Measurements from ENCODE around the gene ZMYM3.

ZMYM3 gene

DNA sequence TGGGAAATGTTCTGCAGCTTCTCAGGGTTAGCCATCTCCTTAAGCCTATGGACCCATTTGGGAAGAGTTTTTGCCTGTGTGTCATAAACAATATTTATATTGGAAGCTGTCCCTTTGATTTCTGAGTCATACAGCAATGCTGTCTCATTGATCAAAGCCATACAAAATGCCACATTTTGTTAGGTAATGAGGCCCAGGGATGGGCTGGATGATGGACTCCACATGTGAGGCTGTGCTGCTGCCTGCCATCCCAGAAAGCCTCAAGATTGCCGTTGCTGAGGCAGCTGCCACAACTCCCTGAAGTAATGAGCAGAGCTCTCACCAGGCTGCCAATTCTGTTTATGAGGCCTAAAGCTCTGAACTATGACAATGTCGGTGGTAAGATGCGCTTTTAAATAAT lies 43.1 kb downstream of the ZMYM3 start:
- DNase-seq: no peak

DNA sequence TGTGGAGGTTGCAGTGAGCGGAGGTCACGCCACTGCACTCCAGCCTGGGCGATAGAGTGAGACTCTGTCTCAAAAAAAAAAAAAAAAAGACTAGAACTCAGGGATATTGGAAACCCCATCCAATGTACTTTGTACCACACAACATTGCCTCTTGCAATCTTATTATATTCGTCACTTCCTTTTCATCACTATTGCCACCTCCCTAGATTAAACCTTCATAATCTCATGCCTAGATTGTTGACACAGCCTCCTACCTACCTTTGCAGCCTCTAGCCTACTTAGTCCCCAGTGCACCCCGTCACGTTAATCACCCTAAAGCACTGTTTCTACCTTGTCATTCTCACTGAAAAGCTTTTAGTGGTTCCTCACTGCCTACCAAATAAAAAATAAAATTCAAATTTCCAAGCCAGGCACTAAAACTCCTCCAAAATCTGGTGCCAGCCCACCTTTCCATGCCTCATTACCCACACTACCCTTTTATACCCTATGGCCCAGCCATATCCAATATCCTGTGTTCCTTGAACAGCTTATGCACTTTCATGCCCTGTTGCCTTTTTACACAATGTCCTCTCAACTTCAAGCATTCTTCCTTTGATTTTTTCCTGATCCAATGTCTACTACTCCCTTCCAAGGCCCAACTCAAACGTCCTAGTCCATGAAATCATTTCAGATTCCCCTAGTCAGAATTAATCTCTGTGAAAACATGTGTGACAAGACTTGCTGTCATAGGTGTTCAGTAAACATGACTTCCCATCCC lies 54.5 kb downstream of the ZMYM3 start:
- no peak for DNase-seq

DNA sequence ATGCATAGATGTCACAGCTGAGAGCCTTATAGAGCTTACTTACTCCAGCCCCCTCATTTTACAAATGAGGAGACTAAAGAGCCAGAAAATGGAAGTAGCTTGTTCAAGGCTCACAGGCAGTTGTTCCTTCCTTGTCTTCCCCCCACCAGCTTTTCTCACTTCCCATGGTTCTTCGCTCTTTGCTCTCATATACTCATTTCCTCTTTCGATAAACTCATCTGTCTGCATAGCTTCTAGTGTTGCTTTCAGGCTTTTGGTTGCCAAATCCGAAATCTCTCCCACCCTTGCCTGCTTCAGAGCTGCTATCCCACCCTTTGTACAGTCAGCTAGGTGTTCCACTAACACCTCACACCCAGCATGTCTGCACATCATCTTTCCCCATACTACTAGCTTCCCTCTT lies 55.9 kb downstream of the ZMYM3 start:
- DNase-seq: no peak

DNA sequence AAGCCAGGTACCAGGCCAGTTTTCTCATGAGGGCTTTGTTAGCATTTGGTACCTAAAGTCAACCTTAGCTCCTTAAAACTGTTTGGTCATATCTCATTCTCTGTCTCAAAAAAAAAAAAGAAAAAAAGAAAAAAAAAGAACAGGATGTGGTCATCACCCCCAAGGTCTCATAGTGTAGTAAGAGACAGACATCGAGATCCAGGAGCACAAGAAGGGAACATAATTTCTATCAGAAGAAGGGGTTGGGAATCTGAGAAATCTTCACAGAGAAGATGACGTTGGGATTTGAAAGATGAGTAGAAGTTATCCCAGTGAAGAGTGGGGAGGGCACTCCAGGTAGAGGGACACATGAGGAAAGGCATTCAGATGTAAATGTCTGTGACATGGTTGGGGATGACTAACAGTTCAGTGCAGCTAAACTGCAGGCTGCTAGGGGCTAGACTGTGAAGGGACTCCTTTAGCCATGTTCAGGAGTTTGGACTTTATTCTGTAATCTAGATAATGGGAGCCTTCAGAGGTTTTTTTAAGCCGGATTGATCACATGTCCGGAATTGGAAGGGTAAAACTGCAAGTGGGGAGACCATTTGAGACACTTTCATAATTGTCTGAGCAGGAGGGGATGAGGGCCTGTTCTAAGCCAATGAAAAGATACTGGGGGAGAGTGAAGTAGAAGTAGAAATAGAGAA lies 57.8 kb downstream of the ZMYM3 start:
- no peak for DNase-seq

DNA sequence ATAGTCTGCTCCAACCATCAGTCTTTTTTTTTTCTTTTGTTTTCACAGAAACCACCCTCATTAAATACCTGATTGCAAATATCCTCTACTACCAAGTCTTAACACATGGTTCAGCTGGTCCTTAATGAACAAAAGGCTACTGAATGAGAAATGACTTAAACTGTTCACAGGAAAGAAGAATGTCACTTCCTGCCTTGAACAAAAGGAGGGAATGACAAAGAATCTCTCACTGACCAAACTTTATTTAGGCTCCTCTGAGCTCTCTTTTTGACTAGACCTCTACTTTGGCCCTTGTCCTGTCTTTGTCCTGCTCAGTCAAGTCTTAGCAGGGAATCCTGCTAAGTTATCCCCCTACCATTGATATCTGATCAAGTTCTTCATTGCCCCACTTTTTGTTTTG lies 62.7 kb downstream of the ZMYM3 start:
- DNase-seq: no peak

All from NCI-H524 (cell line).